Liver (tissue), 9 donors: Measurements from ENCODE around the gene TENM3. TPM values are rescaled to one million over a fixed set of nuclear protein-coding genes. Genes with fewer than 3 reads are reported as not detected.

Experiments
- DNase-seq: peaks from one replicate; pipeline ENCODE4 v3.0.0-alpha.2; 2017; ENCODE audit warnings: low spot score
- H3K27ac ChIP-seq, 2 donors: one replicate each; pipeline ENCODE4 v1.7.0; 2013; ENCODE audit warnings: inconsistent platforms in 2 of 2, low read length in 2 of 2, control low read depth in 1 of 2, low read depth in 1 of 2, mild to moderate bottlenecking in 1 of 2
- H3K27me3 ChIP-seq, 4 donors: one replicate each; pipeline versions ENCODE4 v1.6.1 to v1.7.0; 2013; ENCODE audit warnings: low read length in 3 of 4, inconsistent platforms in 1 of 4, mild to moderate bottlenecking in 1 of 4, moderate library complexity in 1 of 4; ENCODE audit not compliant: control insufficient read depth in 4 of 4, insufficient read depth in 4 of 4
- H3K36me3 ChIP-seq, 4 donors: one replicate each; pipeline versions ENCODE4 v1.6.1 to v1.7.0; 2013; ENCODE audit warnings: low read length in 3 of 4, mild to moderate bottlenecking in 3 of 4, low read depth in 1 of 4, moderate library complexity in 1 of 4; ENCODE audit not compliant: control insufficient read depth in 4 of 4, insufficient read depth in 3 of 4
- H3K4me1 ChIP-seq, 4 donors: one replicate each; pipeline versions ENCODE4 v1.6.1 to v1.7.0; 2013; ENCODE audit warnings: low read length in 3 of 4, mild to moderate bottlenecking in 3 of 4, moderate library complexity in 1 of 4; ENCODE audit not compliant: control insufficient read depth in 4 of 4, insufficient read depth in 4 of 4
- H3K4me3 ChIP-seq, 3 donors: one replicate each; pipeline versions ENCODE4 v1.6.1 to v1.7.0; 2013; ENCODE audit warnings: low read length in 3 of 3, control low read depth in 1 of 3, low read depth in 1 of 3, mild to moderate bottlenecking in 1 of 3
- H3K9ac ChIP-seq, 2 donors: one replicate each; pipeline ENCODE4 v1.7.0; 2013; ENCODE audit warnings: low read length in 2 of 2, mild to moderate bottlenecking in 2 of 2, moderate library complexity in 2 of 2, control low read depth in 1 of 2, low read depth in 1 of 2
- H3K9me3 ChIP-seq, 4 donors: one replicate each; pipeline versions ENCODE4 v1.6.1 to v1.7.0; 2013; ENCODE audit warnings: low read length in 3 of 4; ENCODE audit not compliant: control insufficient read depth in 4 of 4
- EGR1 ChIP-seq, 2 donors: IDR thresholded peaks; 2 replicates each; pipeline ENCODE4 v1.6.1; 2016 to 2018; ENCODE audit warnings: antibody characterized with exemption in 2 of 2, low read depth in 2 of 2
- FOXA1 ChIP-seq: IDR thresholded peaks from 2 replicates; pipeline ENCODE4 v1.6.1; 2016; ENCODE audit warnings: antibody characterized with exemption
- FOXA2 ChIP-seq: IDR thresholded peaks from 2 replicates; pipeline ENCODE4 v1.6.1; 2016; ENCODE audit warnings: antibody characterized with exemption
- HNF4A ChIP-seq, 2 donors: conservative IDR thresholded peaks; 2 replicates each; pipeline ENCODE4 v1.6.1; 2016; ENCODE audit warnings: antibody characterized with exemption in 2 of 2, mild to moderate bottlenecking in 2 of 2
- HNF4G ChIP-seq: IDR thresholded peaks from 2 replicates; pipeline ENCODE4 v1.6.1; 2016; ENCODE audit warnings: antibody characterized with exemption
- JUND ChIP-seq, 2 donors: IDR thresholded peaks; 2 replicates each; pipeline ENCODE4 v1.6.1; 2016; ENCODE audit warnings: antibody characterized with exemption in 2 of 2
- NR2F2 ChIP-seq: IDR thresholded peaks from 2 replicates; pipeline ENCODE4 v1.6.1; 2016; ENCODE audit warnings: antibody characterized with exemption
- RAD21 ChIP-seq, 2 donors: IDR thresholded peaks; 2 replicates each; pipeline ENCODE4 v1.6.1; 2016; ENCODE audit warnings: antibody characterized with exemption in 2 of 2, mild to moderate bottlenecking in 2 of 2
- REST ChIP-seq: IDR thresholded peaks from 2 replicates; pipeline ENCODE4 v1.6.1; 2016; ENCODE audit warnings: antibody characterized with exemption, mild to moderate bottlenecking
- RXRA ChIP-seq, 2 donors: IDR thresholded peaks; 2 replicates each; pipeline ENCODE4 v1.6.1; 2017 to 2018; ENCODE audit warnings: antibody characterized with exemption in 2 of 2, mild to moderate bottlenecking in 1 of 2
- SP1 ChIP-seq: IDR thresholded peaks from 2 replicates; pipeline ENCODE4 v1.6.1; 2018; ENCODE audit warnings: antibody characterized with exemption, mild to moderate bottlenecking
- TAF1 ChIP-seq: conservative IDR thresholded peaks from 2 replicates; pipeline ENCODE4 v1.6.1; 2016; ENCODE audit warnings: antibody characterized with exemption, mild to moderate bottlenecking
- YY1 ChIP-seq: IDR thresholded peaks from 2 replicates; pipeline ENCODE4 v1.6.1; 2016; ENCODE audit warnings: antibody characterized with exemption, mild to moderate bottlenecking
- WGBS: extraction: QIAGEN DNeasy Blood & Tissue Kit; methylation state at CpG from one replicate; pipeline ENCODE4 v1.1.7; 2013; 5-methylcytosine and 5-hydroxymethylcytosine counted together
- polyA plus RNA-seq, 2 donors: library from polyadenylated mRNA; stranded (reverse) in 1 of 2; unstranded in 1 of 2; fragments of 200-250 nt in 1 of 2; fragments of >200 nt in 1 of 2; fragmentation: Nextera tagmentation in 1 of 2; extraction: Ambion mirVana in 1 of 2; gene quantifications; one replicate each; pipeline versions ENCODE4 v1.2.1 to v1.2.3, GENCODE V29; 2013 to 2015
- total RNA-seq, 2 donors: library from RNA; depleted of rRNA; stranded (reverse); fragments of >200 nt; gene quantifications; one replicate each; pipeline ENCODE4 v1.2.3, GENCODE V29; 2014
- TF ChIP-seq, protein P1 (sequence below): IDR thresholded peaks from 2 replicates; pipeline ENCODE4 v1.6.1; 2016; ENCODE audit warnings: antibody characterized with exemption
- TF ChIP-seq, protein P2 (sequence below): IDR thresholded peaks from 2 replicates; pipeline ENCODE4 v1.6.1; 2016; ENCODE audit warnings: antibody characterized with exemption
- TF ChIP-seq, protein P3 (sequence below): fragments of 150-350 bp; IDR thresholded peaks from 2 replicates; pipeline ENCODE4 v1.5.1; 2017; ENCODE audit warnings: improper control_type of control experiment, low read depth, low read length; ENCODE audit not compliant: missing input control
- TF ChIP-seq, protein P4 (sequence below): IDR thresholded peaks from 2 replicates; pipeline ENCODE4 v1.6.1; 2016; ENCODE audit warnings: antibody characterized with exemption
- donor health status: healthy.
- donor health status: healthy.
- donor health status: healthy.
- donor health status: healthy.
- donor health status: healthy.

Gene TENM3
- total and polyA plus RNA-seq, 4 donors, result 0.32 to 16.8 (median 0.70) TPM

GRCh38 chr4:182729516-182729915, 486.3 kb downstream of the TENM3 start:
- DNase-seq, result no peak
- H3K36me3 ChIP-seq, result peaks cover 0 to 3% (median 0%) of the 10 kb centered on the region in 4 donors
- TF ChIP-seq, protein P1, sequence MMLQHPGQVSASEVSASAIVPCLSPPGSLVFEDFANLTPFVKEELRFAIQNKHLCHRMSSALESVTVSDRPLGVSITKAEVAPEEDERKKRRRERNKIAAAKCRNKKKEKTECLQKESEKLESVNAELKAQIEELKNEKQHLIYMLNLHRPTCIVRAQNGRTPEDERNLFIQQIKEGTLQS, result no peak
- 91% methylated on average over 2 of the region's 2 CpGs for WGBS
- H3K9ac ChIP-seq, result no peak overlapping the region
- H3K27me3 ChIP-seq, result no peaks in the 10 kb centered on the region
- H3K4me1 ChIP-seq, result no peaks in the 10 kb centered on the region
- no peak overlapping the region for H3K4me3 ChIP-seq
- H3K27ac ChIP-seq, result no peak overlapping the region
- H3K9me3 ChIP-seq, result no peaks in the 10 kb centered on the region

- Histone ChIP-seq H3K36me3 (peaks cover 0 to 3% (median 0%) of the 10 kb centered on the region in 4 donors), H3K4me3 (no peak overlapping the region), H3K4me1 (no peaks in the 10 kb centered on the region), H3K27me3 (no peaks in the 10 kb centered on the region), H3K27ac (no peak overlapping the region), H3K9ac (no peak overlapping the region), H3K9me3 (no peaks in the 10 kb centered on the region)
- TF ChIP-seq REST (no peak), TAF1 (no peak), HNF4A (conservative IDR thresholded peaks at IDR 0.05) (no peak), JUND (IDR thresholded peaks at IDR 0.05) (no peak), YY1 (no peak), RAD21 (IDR thresholded peaks at IDR 0.05) (no peak), RXRA (IDR thresholded peaks at IDR 0.05) (no peak), FOXA1 (no peak), FOXA2 (no peak), SP1 (no peak), EGR1 (IDR thresholded peaks at IDR 0.05; ENCODE audit: low read depth in 2 of 2) (no peak), NR2F2 (no peak), HNF4G (no peak)
- TF ChIP-seq, protein P2, sequence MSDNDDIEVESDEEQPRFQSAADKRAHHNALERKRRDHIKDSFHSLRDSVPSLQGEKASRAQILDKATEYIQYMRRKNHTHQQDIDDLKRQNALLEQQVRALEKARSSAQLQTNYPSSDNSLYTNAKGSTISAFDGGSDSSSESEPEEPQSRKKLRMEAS, result no peak
- TF ChIP-seq, protein P1, result no peak
- TF ChIP-seq, protein P3, sequence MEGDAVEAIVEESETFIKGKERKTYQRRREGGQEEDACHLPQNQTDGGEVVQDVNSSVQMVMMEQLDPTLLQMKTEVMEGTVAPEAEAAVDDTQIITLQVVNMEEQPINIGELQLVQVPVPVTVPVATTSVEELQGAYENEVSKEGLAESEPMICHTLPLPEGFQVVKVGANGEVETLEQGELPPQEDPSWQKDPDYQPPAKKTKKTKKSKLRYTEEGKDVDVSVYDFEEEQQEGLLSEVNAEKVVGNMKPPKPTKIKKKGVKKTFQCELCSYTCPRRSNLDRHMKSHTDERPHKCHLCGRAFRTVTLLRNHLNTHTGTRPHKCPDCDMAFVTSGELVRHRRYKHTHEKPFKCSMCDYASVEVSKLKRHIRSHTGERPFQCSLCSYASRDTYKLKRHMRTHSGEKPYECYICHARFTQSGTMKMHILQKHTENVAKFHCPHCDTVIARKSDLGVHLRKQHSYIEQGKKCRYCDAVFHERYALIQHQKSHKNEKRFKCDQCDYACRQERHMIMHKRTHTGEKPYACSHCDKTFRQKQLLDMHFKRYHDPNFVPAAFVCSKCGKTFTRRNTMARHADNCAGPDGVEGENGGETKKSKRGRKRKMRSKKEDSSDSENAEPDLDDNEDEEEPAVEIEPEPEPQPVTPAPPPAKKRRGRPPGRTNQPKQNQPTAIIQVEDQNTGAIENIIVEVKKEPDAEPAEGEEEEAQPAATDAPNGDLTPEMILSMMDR, result no peak
- TF ChIP-seq, protein P4, sequence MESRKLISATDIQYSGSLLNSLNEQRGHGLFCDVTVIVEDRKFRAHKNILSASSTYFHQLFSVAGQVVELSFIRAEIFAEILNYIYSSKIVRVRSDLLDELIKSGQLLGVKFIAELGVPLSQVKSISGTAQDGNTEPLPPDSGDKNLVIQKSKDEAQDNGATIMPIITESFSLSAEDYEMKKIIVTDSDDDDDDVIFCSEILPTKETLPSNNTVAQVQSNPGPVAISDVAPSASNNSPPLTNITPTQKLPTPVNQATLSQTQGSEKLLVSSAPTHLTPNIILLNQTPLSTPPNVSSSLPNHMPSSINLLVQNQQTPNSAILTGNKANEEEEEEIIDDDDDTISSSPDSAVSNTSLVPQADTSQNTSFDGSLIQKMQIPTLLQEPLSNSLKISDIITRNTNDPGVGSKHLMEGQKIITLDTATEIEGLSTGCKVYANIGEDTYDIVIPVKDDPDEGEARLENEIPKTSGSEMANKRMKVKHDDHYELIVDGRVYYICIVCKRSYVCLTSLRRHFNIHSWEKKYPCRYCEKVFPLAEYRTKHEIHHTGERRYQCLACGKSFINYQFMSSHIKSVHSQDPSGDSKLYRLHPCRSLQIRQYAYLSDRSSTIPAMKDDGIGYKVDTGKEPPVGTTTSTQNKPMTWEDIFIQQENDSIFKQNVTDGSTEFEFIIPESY, result no peak
- 93% methylated on average over 3 of the region's 3 CpGs for WGBS
- DNase-seq, result no peak
Observed at GRCh38 chr4:182730791-182731190, 487.6 kb downstream of the TENM3 start.
